Activated CD4-positive, CD25-positive, alpha-beta regulatory T cell treated with anti-CD3 and anti-CD28 coated beads, Interleukin-2, amount 50 U/mL, for 16 hours (primary cell): ENCODE measurements around the gene NOP10.
"Not testable (repeated sequence)": the region's sequence is repeated elsewhere in the genome, so short reads cannot be mapped to it uniquely, and the experiment has no call there.

ENCODE experiments used
- DNase-seq: peaks from one replicate; pipeline ENCODE4 v3.0.0-alpha.2; 2020; ENCODE audit warnings: low read depth, low spot score

NOP10 gene

GRCh38 chr15:34358948-34359347 is 16.0 kb upstream of the NOP10 start:
- DNase-seq: no peak

- DNase-seq: no peak
Measured at GRCh38 chr15:34358367-34358766, 15.4 kb upstream of the NOP10 start.

GRCh38 chr15:34357653-34358052 is 14.7 kb upstream of the NOP10 start:
- DNase-seq: no peak

GRCh38 chr15:34355241-34355640 is 12.3 kb upstream of the NOP10 start:
- no peak for DNase-seq

GRCh38 chr15:34354286-34354685 is 11.3 kb upstream of the NOP10 start:
- DNase-seq: no peak

GRCh38 chr15:34353627-34354026 is 10.7 kb upstream of the NOP10 start:
- DNase-seq: no peak

- DNase-seq: not testable (repeated sequence)
Measured at GRCh38 chr15:34352996-34353395, 10.1 kb upstream of the NOP10 start.

GRCh38 chr15:34349769-34350168 is 6.8 kb upstream of the NOP10 start:
- no peak for DNase-seq

- no peak for DNase-seq
Measured at GRCh38 chr15:34348735-34349300, 5.9 kb upstream of the NOP10 start.

- no peak for DNase-seq
Measured at GRCh38 chr15:34347951-34348638, 5.2 kb upstream of the NOP10 start.

GRCh38 chr15:34342213-34342736 is 661 bp downstream of the NOP10 start:
- DNase-seq: not testable (repeated sequence)

- DNase-seq: no peak
Measured at GRCh38 chr15:34341381-34342212, 1.3 kb downstream of the NOP10 start.

- no peak for DNase-seq
Measured at GRCh38 chr15:34339946-34340345, 3.0 kb downstream of the NOP10 start.

GRCh38 chr15:34338347-34338746 is 4.6 kb downstream of the NOP10 start:
- DNase-seq: no peak

- peak; percentile 79 for DNase-seq
Measured at GRCh38 chr15:34337557-34338306, 5.2 kb downstream of the NOP10 start, which contains the start of gene SLC12A6. TSS of gene SLC12A6 (minus strand) at chr15:34337781. CDS start at chr15:34336680, 1,101 bp downstream.

GRCh38 chr15:34336991-34337556 is 5.9 kb downstream of the NOP10 start:
- no peak for DNase-seq

GRCh38 chr15:34336231-34336990 is 6.5 kb downstream of the NOP10 start:
- no peak for DNase-seq

GRCh38 chr15:34335176-34336032 is 7.5 kb downstream of the NOP10 start:
- no peak for DNase-seq

- no peak for DNase-seq
Measured at GRCh38 chr15:34334672-34335071, 8.3 kb downstream of the NOP10 start.
